Mucosa of gallbladder (tissue), 1 donor: ENCODE data around the gene ATF6B. TPM values are rescaled to one million over a fixed set of nuclear protein-coding genes. Genes with fewer than 3 reads are reported as not detected.
A peak's percentile ranks its signal among the peaks of the same experiment; 100 is the strongest.
"Not testable (repeated sequence)": the region's sequence is repeated elsewhere in the genome, so short reads cannot be mapped to it uniquely, and the experiment has no call there.

Experiments used
- DNase-seq: peaks from one replicate; pipeline ENCODE4 v3.0.0-alpha.2; 2020; ENCODE audit warnings: low spot score
- total RNA-seq: library from RNA; stranded (reverse); gene quantifications from one replicate; pipeline ENCODE4 v1.2.1, GENCODE V29; 2021
- donor health status: DM: no; HTN: no; CAD: no.

The ATF6B gene
- total RNA-seq, 1 donor from 2014 or later: 119 TPM

- DNase-seq: no peak
Measured at GRCh38 chr6:32107406-32107805, 20.6 kb downstream of the ATF6B start.

GRCh38 chr6:32105433-32105832, 22.6 kb downstream of the ATF6B start:
- no peak for DNase-seq

- DNase-seq: no peak
Measured at GRCh38 chr6:32102255-32102654, 25.8 kb downstream of the ATF6B start.

- not testable (repeated sequence) for DNase-seq
Measured at GRCh38 chr6:32100251-32100650, 27.8 kb downstream of the ATF6B start.

- DNase-seq: no peak
Measured at GRCh38 chr6:32097364-32097763, 30.7 kb downstream of the ATF6B start.

GRCh38 chr6:32096394-32097258, 31.4 kb downstream of the ATF6B start:
- DNase-seq: no peak

- DNase-seq: no peak
Measured at GRCh38 chr6:32096087-32096393, 32.0 kb downstream of the ATF6B start.

GRCh38 chr6:32095338-32096086, 32.5 kb downstream of the ATF6B start:
- no peak for DNase-seq

- DNase-seq: peak; percentile 49
Measured at GRCh38 chr6:32092760-32093497, 35.1 kb downstream of the ATF6B start.

GRCh38 chr6:32089082-32089828, 38.8 kb downstream of the ATF6B start:
- no peak for DNase-seq

GRCh38 chr6:32088487-32089049, 39.5 kb downstream of the ATF6B start:
- no peak for DNase-seq

GRCh38 chr6:32087574-32088486, 40.2 kb downstream of the ATF6B start:
- peak; percentile 84 for DNase-seq

GRCh38 chr6:32086661-32087573, 41.1 kb downstream of the ATF6B start:
- no peak for DNase-seq

GRCh38 chr6:32085759-32086459, 42.1 kb downstream of the ATF6B start:
- DNase-seq: no peak

GRCh38 chr6:32084780-32085179, 43.3 kb downstream of the ATF6B start:
- no peak for DNase-seq

- DNase-seq: no peak
Measured at GRCh38 chr6:32083812-32084768, 44.0 kb downstream of the ATF6B start.

- no peak for DNase-seq
Measured at GRCh38 chr6:32082935-32083334, 45.1 kb downstream of the ATF6B start.
